Adipose tissue (tissue), 3 donors: Measurements from ENCODE around the gene PTGES3L. TPM values are rescaled to one million over a fixed set of nuclear protein-coding genes. Genes with fewer than 3 reads are reported as not detected.
"Not testable (repeated sequence)": the region's sequence is repeated elsewhere in the genome, so short reads cannot be mapped to it uniquely, and the experiment has no call there.

ENCODE experiments used
- H3K27ac ChIP-seq: one replicate; pipeline ENCODE4 v1.5.1; 2013; ENCODE audit warnings: low read depth, low read length
- WGBS, 3 donors: extraction: QIAGEN DNeasy Blood & Tissue Kit; methylation state at CpG; one replicate each; pipeline ENCODE4 v1.1.7; 2013; 5-methylcytosine and 5-hydroxymethylcytosine counted together
- polyA plus RNA-seq, 3 donors: library from polyadenylated mRNA; stranded (reverse); fragments of 200-250 nt; gene quantifications; one replicate each; pipeline ENCODE4 v1.2.3, GENCODE V29; 2013
- donor health status: healthy with polysubstance abuse.
- donor health status: Bipolar disorder and iron deficiency.
- donor health status: healthy.

The PTGES3L gene
- polyA plus RNA-seq, 3 donors: 0.19 to 3.9 (median 0.40) TPM

- no peak overlapping the region for H3K27ac ChIP-seq
- WGBS, 3 donors: 24 to 42% (median 39%) methylated on average over 9 of the region's 9 CpGs
Observed at GRCh38 chr17:42937712-42938596, 41.9 kb downstream of the PTGES3L start.

- WGBS, 3 donors: 87 to 97% (median 92%) methylated on average over 1 of the region's 1 CpG
- no peak overlapping the region for H3K27ac ChIP-seq
Observed at GRCh38 chr17:42929497-42929844, 50.4 kb downstream of the PTGES3L start.

GRCh38 chr17:42928714-42929496, 51.0 kb downstream of the PTGES3L start:
- WGBS, 3 donors: 19 to 30% (median 19%) methylated on average over 9 of the region's 9 CpGs
- H3K27ac ChIP-seq: no peak overlapping the region

- WGBS, 3 donors: 30 to 61% (median 39%) methylated on average over 5 of the region's 5 CpGs
- H3K27ac ChIP-seq: no peak overlapping the region
Observed at GRCh38 chr17:42924891-42925290, 55.0 kb downstream of the PTGES3L start.

GRCh38 chr17:42923472-42923871, 56.4 kb downstream of the PTGES3L start:
- H3K27ac ChIP-seq: not testable (repeated sequence)
- WGBS, 3 donors: 90 to 95% (median 91%) methylated on average over 7 of the region's 7 CpGs

GRCh38 chr17:42922294-42922693, 57.6 kb downstream of the PTGES3L start:
- WGBS, 3 donors: 51 to 68% (median 59%) methylated on average over 7 of the region's 7 CpGs
- H3K27ac ChIP-seq: no peak overlapping the region

GRCh38 chr17:42920922-42921321, 59.0 kb downstream of the PTGES3L start:
- H3K27ac ChIP-seq: no peak overlapping the region
- 20 to 33% (median 31%) methylated on average over 3 of the region's 3 CpGs for WGBS, 3 donors

- WGBS, 3 donors: 69 to 80% (median 74%) methylated on average over 10 of the region's 10 CpGs
- no peak overlapping the region for H3K27ac ChIP-seq
Observed at GRCh38 chr17:42920106-42920900, 59.6 kb downstream of the PTGES3L start.

- not testable (repeated sequence) for H3K27ac ChIP-seq
- 76 to 86% (median 83%) methylated on average over 10 of the region's 10 CpGs for WGBS, 3 donors
Observed at GRCh38 chr17:42919522-42920077, 60.3 kb downstream of the PTGES3L start.

GRCh38 chr17:42918902-42919521, 60.9 kb downstream of the PTGES3L start:
- 21 to 69% (median 55%) methylated on average over 3 of the region's 3 CpGs for WGBS, 3 donors
- no peak overlapping the region for H3K27ac ChIP-seq

Other genes with a start within 250 kb of the PTGES3L start
- gene EZH1, start 235.0 kb downstream of the PTGES3L start, polyA plus RNA-seq: 10 to 100 TPM; 16.1 to 27.5 (median 25.9) TPM
- gene RAMP2, start 218.9 kb downstream of the PTGES3L start, polyA plus RNA-seq: 100 to 1,000 TPM in 2 of 3 donors, 10 to 100 TPM in 1; 12.9 to 178 (median 156) TPM
- 10 to 100 TPM; 52.3 to 64.8 (median 61.2) TPM for gene VPS25, start 206.6 kb downstream of the PTGES3L start, polyA plus RNA-seq
- under 1 TPM; 0.45 to 0.54 (median 0.46) TPM for gene WNK4, start 199.5 kb downstream of the PTGES3L start, polyA plus RNA-seq
- gene COA3, start 181.4 kb downstream of the PTGES3L start, polyA plus RNA-seq: 100 to 1,000 TPM; 110 to 134 (median 120) TPM
- 1 to 10 TPM in 1 of 3 donors, under 1 TPM in 2; 0.20 to 1.0 (median 0.54) TPM for gene CNTD1, start 181.2 kb downstream of the PTGES3L start, polyA plus RNA-seq
- 10 to 100 TPM; 36.5 to 69.7 (median 66.2) TPM for gene BECN1, start 155.8 kb downstream of the PTGES3L start, polyA plus RNA-seq
- gene PSME3, start 146.7 kb downstream of the PTGES3L start, polyA plus RNA-seq: 10 to 100 TPM; 33.4 to 84.8 (median 60.7) TPM
- 1 to 10 TPM; 2.0 to 8.9 (median 3.1) TPM for gene AOC2, start 135.5 kb downstream of the PTGES3L start, polyA plus RNA-seq
- 100 to 1,000 TPM in 2 of 3 donors, 10 to 100 TPM in 1; 59.7 to 515 (median 182) TPM for gene AOC3, start 128.9 kb downstream of the PTGES3L start, polyA plus RNA-seq
- gene G6PC1, start 79.3 kb downstream of the PTGES3L start, polyA plus RNA-seq: under 1 TPM in 2 of 3 donors, not detected in 1; 0.03 to 0.11 TPM
- gene AARSD1, start 15.6 kb downstream of the PTGES3L start, polyA plus RNA-seq: 10 to 100 TPM; 32.9 to 39.9 (median 37.6) TPM
- 1 to 10 TPM; 4.3 to 5.6 (median 4.6) TPM for gene RUNDC1, start 485 bp upstream of the PTGES3L start, polyA plus RNA-seq
- 1,000 to 10,000 TPM; 1,783 to 4,377 (median 3,127) TPM for gene RPL27, start 18.3 kb upstream of the PTGES3L start, polyA plus RNA-seq
- gene IFI35, start 26.7 kb upstream of the PTGES3L start, polyA plus RNA-seq: 10 to 100 TPM; 11.4 to 56.8 (median 34.1) TPM
- 100 to 1,000 TPM in 2 of 3 donors, 10 to 100 TPM in 1; 50.8 to 200 (median 118) TPM for gene VAT1, start 42.3 kb upstream of the PTGES3L start, polyA plus RNA-seq
- gene RND2, start 45.2 kb upstream of the PTGES3L start, polyA plus RNA-seq: 1 to 10 TPM in 1 of 3 donors, under 1 TPM in 2; 0.22 to 1.8 (median 0.28) TPM
- gene BRCA1, start 145.3 kb upstream of the PTGES3L start, polyA plus RNA-seq: 1 to 10 TPM; 1.0 to 3.6 (median 1.2) TPM
- 10 to 100 TPM; 20.9 to 48.0 (median 30.2) TPM for gene NBR1, start 191.1 kb upstream of the PTGES3L start, polyA plus RNA-seq
- 1 to 10 TPM; 1.4 to 4.5 (median 3.6) TPM for gene TMEM106A, start 231.8 kb upstream of the PTGES3L start, polyA plus RNA-seq
- gene CCDC200, start 248.5 kb upstream of the PTGES3L start, polyA plus RNA-seq: 1 to 10 TPM in 1 of 3 donors, under 1 TPM in 1, not detected in 1; 0.10 to 2.5 TPM